Neural cell (in vitro differentiated cells): ENCODE data around the gene CROCC. TPM values are rescaled to one million over a fixed set of nuclear protein-coding genes. Genes with fewer than 3 reads are reported as not detected.
"Not testable (repeated sequence)": the region's sequence is repeated elsewhere in the genome, so short reads cannot be mapped to it uniquely, and the experiment has no call there.

Experiments used
- H2AFZ ChIP-seq: fragments of 200-600, 300-800 bp; sonication (generic), shearing (Covaris generic); 2 replicates; pipeline ENCODE4 v1.6.0; 2014; ENCODE audit warnings: low read depth, mild to moderate bottlenecking, antibody characterized with exemption, low read length, moderate library complexity
- H3F3A ChIP-seq: fragments of 200-600 bp; shearing (Covaris generic); 2 replicates; pipeline ENCODE4 v1.6.1; 2016; ENCODE audit warnings: mild to moderate bottlenecking, moderate library complexity, mixed read lengths, antibody characterized with exemption, low read length; ENCODE audit not compliant: insufficient read depth, poor library complexity, severe bottlenecking
- H3K27ac ChIP-seq: fragments of 200-600, 300-800 bp; sonication (generic), shearing (Covaris generic); 2 replicates; pipeline ENCODE4 v1.5.1; 2014; ENCODE audit warnings: mild to moderate bottlenecking, low read length, moderate library complexity
- H3K27me3 ChIP-seq: fragments of 300-800, 200-600 bp; sonication (generic), shearing (Covaris generic); 2 replicates; pipeline ENCODE4 v1.6.0; 2014; ENCODE audit warnings: mild to moderate bottlenecking, low read depth, low read length, moderate library complexity; ENCODE audit not compliant: insufficient read depth
- H3K36me3 ChIP-seq: fragments of 300-800, 200-600 bp; sonication (generic), shearing (Covaris generic); 2 replicates; pipeline ENCODE4 v1.5.1; 2014; ENCODE audit warnings: mild to moderate bottlenecking, antibody characterized with exemption, low read length, moderate library complexity; ENCODE audit not compliant: insufficient read depth
- H3K4me2 ChIP-seq: fragments of 300-800, 200-600 bp; sonication (generic), shearing (Covaris generic); 2 replicates; pipeline ENCODE4 v1.6.0; 2014; ENCODE audit warnings: mild to moderate bottlenecking, low read length
- H3K4me3 ChIP-seq: fragments of 300-800, 200-600 bp; sonication (generic), shearing (Covaris generic); 2 replicates; pipeline ENCODE4 v1.5.1; 2014; ENCODE audit warnings: mild to moderate bottlenecking, low read length, moderate library complexity
- H3K79me2 ChIP-seq: fragments of 200-600 bp; shearing (Covaris generic); replicated peaks from 2 replicates; pipeline ENCODE4 v1.6.0; 2014; ENCODE audit warnings: mild to moderate bottlenecking, low read length, moderate library complexity; ENCODE audit not compliant: insufficient read depth
- H3K9ac ChIP-seq: fragments of 300-800, 200-600 bp; sonication (generic), shearing (Covaris generic); 2 replicates; pipeline ENCODE4 v1.6.1; 2016; ENCODE audit warnings: mild to moderate bottlenecking, low read length, mixed read lengths
- H3K9me2 ChIP-seq: fragments of 200-600 bp; shearing (Covaris generic); 2 replicates; pipeline ENCODE4 v1.6.1; 2016; ENCODE audit warnings: mild to moderate bottlenecking, low read length, mixed read lengths; ENCODE audit not compliant: insufficient read depth
- H3K9me3 ChIP-seq: fragments of 200-600, 300-800 bp; sonication (generic), shearing (Covaris generic); 2 replicates; pipeline ENCODE4 v1.6.1; 2016; ENCODE audit warnings: mild to moderate bottlenecking, mixed run types, low read length, moderate library complexity, mixed read lengths
- H4K20me1 ChIP-seq: fragments of 200-600 bp; shearing (Covaris generic); 2 replicates; pipeline ENCODE4 v1.6.1; 2016; ENCODE audit warnings: mild to moderate bottlenecking, mixed run types; ENCODE audit not compliant: insufficient read depth
- EZH2 ChIP-seq: fragments of 200-600, 300-800 bp; shearing (Covaris generic), sonication (generic); IDR thresholded peaks from 2 replicates; pipeline ENCODE4 v1.6.1; 2014; ENCODE audit warnings: antibody characterized with exemption, low read length, borderline replicate concordance, mild to moderate bottlenecking; ENCODE audit not compliant: insufficient read depth, poor library complexity, severe bottlenecking
- SMC3 ChIP-seq: fragments of 450-650 bp; conservative IDR thresholded peaks from 2 replicates; pipeline ENCODE4 v1.6.1; 2014; ENCODE audit warnings: antibody characterized with exemption, mild to moderate bottlenecking, moderate library complexity; ENCODE audit not compliant: poor library complexity
- polyA plus RNA-seq: library from polyadenylated mRNA; depleted of rRNA; stranded (reverse); fragments of >200 nt; gene quantifications from 2 replicates; pipeline ENCODE4 v1.2.3, GENCODE V29; 2014
- TF ChIP-seq, protein P1 (sequence below): fragments of 450-650 bp; IDR thresholded peaks from 2 replicates; pipeline ENCODE4 v1.5.1; 2014; ENCODE audit warnings: antibody characterized with exemption, mild to moderate bottlenecking, moderate library complexity; ENCODE audit not compliant: poor library complexity, severe bottlenecking

Gene CROCC
- polyA plus RNA-seq, 1 donor from 2014 or later: 26.3 TPM

DNA sequence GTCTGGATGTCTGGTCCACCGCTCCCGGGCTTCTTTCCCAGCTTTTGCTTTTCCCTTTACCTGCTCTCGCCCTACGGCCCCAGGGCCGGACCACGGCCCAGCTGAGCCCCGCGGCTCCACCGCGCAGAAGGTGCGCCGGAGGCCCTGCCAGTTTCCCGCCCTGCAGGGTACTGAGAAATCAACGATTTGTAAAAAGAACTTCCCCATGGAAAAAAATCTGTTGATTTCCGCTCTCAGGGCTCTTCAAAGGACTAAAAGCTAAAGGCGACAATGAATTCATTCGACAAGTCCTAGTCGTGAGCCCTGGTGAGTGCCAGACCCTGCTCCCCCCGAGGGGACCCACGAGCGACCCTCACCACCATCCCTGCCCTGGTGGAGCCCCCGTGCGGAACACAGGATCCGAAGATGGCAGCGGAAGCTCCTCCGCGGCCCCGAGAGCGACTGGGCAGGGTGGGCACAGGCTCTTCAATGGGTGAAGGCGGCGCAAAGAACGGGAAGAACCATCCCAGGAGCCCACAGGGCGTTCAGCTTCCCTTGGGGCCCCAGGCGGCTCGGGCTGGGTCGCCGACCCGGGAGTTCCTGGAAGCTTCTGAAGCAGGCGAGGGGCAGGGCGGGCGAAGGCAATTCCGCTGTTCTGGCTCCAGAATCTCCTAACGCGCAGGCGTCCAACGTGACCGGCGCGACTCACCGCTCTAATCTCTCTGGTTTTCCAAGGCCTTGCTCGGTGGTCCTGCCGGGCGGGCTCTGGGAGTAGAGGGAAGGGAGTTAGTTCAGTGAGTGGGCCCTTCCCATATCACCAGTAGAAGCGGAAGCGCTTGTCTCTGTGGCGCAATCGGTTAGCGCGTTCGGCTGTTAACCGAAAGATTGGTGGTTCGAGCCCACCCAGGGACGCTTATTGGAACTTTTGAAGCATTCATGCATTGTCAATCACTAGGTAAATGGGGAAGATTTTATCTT, 32.6 kb upstream of the CROCC start:
- TF ChIP-seq SMC3: no peak
- TF ChIP-seq EZH2: no peak
- TF ChIP-seq, protein P1, sequence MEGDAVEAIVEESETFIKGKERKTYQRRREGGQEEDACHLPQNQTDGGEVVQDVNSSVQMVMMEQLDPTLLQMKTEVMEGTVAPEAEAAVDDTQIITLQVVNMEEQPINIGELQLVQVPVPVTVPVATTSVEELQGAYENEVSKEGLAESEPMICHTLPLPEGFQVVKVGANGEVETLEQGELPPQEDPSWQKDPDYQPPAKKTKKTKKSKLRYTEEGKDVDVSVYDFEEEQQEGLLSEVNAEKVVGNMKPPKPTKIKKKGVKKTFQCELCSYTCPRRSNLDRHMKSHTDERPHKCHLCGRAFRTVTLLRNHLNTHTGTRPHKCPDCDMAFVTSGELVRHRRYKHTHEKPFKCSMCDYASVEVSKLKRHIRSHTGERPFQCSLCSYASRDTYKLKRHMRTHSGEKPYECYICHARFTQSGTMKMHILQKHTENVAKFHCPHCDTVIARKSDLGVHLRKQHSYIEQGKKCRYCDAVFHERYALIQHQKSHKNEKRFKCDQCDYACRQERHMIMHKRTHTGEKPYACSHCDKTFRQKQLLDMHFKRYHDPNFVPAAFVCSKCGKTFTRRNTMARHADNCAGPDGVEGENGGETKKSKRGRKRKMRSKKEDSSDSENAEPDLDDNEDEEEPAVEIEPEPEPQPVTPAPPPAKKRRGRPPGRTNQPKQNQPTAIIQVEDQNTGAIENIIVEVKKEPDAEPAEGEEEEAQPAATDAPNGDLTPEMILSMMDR: no peak
- no peak overlapping the region for H3K27ac ChIP-seq
- H3K4me3 ChIP-seq: no peak overlapping the region
- no peaks in the 10 kb centered on the region for H4K20me1 ChIP-seq
- no peaks in the 10 kb centered on the region for H3K9me2 ChIP-seq
- no peaks in the 10 kb centered on the region for H3F3A ChIP-seq
- no peak overlapping the region for H3K4me2 ChIP-seq
- H3K36me3 ChIP-seq: no peaks in the 10 kb centered on the region
- H2AFZ ChIP-seq: no peak overlapping the region
- H3K27me3 ChIP-seq: no peaks in the 10 kb centered on the region
- no peak overlapping the region for H3K9ac ChIP-seq
- H3K79me2 ChIP-seq: no peaks in the 10 kb centered on the region
- H3K9me3 ChIP-seq: no peaks in the 10 kb centered on the region

DNA sequence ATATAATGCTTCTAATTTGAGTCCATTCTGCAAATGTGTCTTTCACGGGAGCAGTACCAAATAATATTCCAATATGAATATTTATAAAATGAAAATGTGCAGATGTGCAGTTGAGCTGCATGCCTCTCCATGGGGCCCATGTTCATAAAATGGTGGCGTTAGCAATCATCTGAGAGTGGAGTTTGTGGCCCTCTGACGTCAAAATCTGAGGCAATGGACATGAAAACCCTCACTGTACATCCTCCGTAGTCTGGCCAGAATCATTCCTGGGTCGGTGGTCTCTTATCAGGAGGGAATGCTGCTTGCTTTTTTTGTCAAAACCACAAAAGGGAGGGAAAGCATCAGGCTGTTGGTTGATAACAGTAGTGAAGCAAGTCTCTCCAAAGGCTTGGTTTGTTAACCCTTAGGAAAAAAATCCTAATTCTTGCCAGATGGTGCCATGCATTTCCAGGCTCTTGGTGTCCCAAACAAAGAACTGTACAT, 31.2 kb upstream of the CROCC start:
- H3K9ac ChIP-seq, H3K4me3 ChIP-seq, H3K79me2 ChIP-seq, H4K20me1 ChIP-seq, H3F3A ChIP-seq, H3K27ac ChIP-seq, H3K36me3 ChIP-seq, H3K9me3 ChIP-seq, H2AFZ ChIP-seq, H3K27me3 ChIP-seq, H3K9me2 ChIP-seq, H3K4me2 ChIP-seq: not testable (repeated sequence)

DNA sequence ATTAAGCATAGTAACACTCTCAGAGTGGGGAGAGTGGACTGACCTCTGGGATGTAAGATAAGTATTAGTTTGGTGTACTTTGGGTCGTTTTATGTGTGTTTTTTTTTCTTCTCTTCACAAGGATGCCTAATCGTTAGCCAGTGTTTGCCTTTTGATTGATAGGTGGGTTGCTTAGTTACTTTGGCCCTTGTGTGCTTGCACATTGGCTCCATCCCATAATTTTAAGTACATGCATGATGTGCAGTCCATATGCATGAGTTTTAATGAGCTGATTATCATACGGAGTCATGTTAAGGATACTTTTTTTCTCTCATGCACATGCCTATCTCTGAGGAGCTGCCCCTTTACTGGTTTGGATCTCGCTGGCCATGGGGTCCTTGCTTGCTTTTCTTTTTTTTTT, 30.7 kb upstream of the CROCC start:
- not testable (repeated sequence) for H3K4me2 ChIP-seq, H2AFZ ChIP-seq, H3K4me3 ChIP-seq, H3F3A ChIP-seq, H3K9me2 ChIP-seq, H3K27ac ChIP-seq, H3K27me3 ChIP-seq, H3K36me3 ChIP-seq, H3K79me2 ChIP-seq, H4K20me1 ChIP-seq, H3K9ac ChIP-seq, H3K9me3 ChIP-seq

DNA sequence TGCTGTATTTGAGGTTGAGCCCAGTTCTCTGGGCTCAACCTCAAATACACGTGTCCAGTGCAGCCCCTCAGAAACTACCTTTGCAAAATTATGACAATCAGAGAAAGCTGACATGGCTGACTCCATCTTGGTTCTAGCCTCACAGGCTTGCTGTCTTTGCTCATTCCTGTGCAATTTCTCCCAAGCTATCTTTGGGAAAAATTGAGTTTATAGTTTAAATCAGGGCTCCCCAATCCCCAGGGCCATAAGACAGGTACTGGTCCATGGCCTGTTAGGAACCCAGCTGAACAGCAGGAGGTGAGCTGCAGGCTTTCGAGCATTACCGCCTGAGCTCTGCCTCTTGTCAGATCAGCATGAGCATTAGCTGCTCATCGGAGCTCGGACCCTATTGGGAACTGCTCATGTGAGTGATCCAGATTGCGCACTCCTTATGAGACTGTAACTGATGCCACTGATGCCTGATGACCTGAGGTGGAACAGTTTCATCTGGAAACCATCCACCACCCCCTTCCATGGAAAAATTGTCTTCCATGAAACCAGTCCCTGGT, 28.7 kb upstream of the CROCC start:
- not testable (repeated sequence) for H3K4me3 ChIP-seq, H3K79me2 ChIP-seq, H4K20me1 ChIP-seq, H3K9me3 ChIP-seq, H3K9ac ChIP-seq, H3K9me2 ChIP-seq, H2AFZ ChIP-seq, H3K36me3 ChIP-seq, H3K27ac ChIP-seq, H3K4me2 ChIP-seq, H3K27me3 ChIP-seq, H3F3A ChIP-seq

DNA sequence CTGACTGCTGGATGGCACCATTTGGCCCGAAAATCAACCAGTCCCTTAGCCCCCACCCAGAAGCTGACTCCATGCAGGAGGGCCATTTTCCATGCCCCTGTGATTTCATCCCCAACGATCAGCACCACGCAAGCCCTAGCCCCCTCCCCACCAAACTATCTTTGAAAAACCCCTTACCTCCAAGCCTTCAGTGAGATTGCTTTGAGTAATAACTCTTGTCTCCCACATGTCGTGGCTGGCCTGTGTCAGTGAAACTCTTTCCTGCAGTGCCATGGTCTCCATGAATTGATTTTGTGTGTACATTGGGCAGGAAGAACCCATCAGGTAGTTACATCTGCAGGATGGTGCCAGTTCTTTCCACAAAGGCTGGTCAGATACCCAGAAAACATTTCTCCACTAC, 27.9 kb upstream of the CROCC start:
- not testable (repeated sequence) for H3F3A ChIP-seq, H3K36me3 ChIP-seq, H3K27me3 ChIP-seq, H3K79me2 ChIP-seq, H3K9me3 ChIP-seq, H3K9me2 ChIP-seq, H3K4me3 ChIP-seq, H3K27ac ChIP-seq, H4K20me1 ChIP-seq, H3K4me2 ChIP-seq, H2AFZ ChIP-seq, H3K9ac ChIP-seq

DNA sequence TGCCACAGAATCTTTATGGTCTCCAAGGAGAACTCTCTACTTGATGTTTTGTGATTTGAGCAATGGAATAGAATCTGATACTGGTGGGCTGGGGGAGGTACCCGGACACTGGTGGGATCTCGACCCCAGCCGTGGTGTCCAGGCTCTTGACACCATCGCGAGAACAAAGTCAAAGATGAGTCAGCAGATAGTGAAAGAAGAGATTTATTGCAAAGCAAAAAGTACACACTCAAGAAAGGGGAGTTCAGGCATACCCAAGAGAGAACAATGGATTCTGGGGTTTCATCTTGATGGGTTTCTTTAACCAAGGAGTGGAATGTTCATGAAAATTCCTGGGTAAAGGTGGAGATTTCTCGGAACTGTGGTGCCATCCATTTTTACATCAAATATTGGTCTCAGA, 27.4 kb upstream of the CROCC start:
- not testable (repeated sequence) for H3K4me2 ChIP-seq, H3K79me2 ChIP-seq

More for the DNA sequence above, 27.4 kb upstream of the CROCC start:
- not testable (repeated sequence) for H4K20me1 ChIP-seq, H3K27me3 ChIP-seq, H3K9me3 ChIP-seq, H2AFZ ChIP-seq, H3F3A ChIP-seq, H3K27ac ChIP-seq, H3K9me2 ChIP-seq, H3K9ac ChIP-seq, H3K36me3 ChIP-seq, H3K4me3 ChIP-seq
